VCaP (cell line): ENCODE results near the gene LIMA1.
A peak's percentile ranks its signal among the peaks of the same experiment; 100 is the strongest.
"Not testable (repeated sequence)": the region's sequence is repeated elsewhere in the genome, so short reads cannot be mapped to it uniquely, and the experiment has no call there.

Experiments used
- H3K27ac ChIP-seq: fragments of 450-650 bp; 2 replicates; pipeline ENCODE4 v1.5.1; 2017
- TF ChIP-seq, protein P1 (sequence below): fragments of 450-650 bp; conservative IDR thresholded peaks from 2 replicates; pipeline ENCODE4 v1.5.1; 2017; ENCODE audit warnings: mild to moderate bottlenecking, moderate library complexity

The LIMA1 gene

GRCh38 chr12:50249464-50250182, 33.7 kb downstream of the LIMA1 start:
- H3K27ac ChIP-seq: no peak overlapping the region
- TF ChIP-seq, protein P1, sequence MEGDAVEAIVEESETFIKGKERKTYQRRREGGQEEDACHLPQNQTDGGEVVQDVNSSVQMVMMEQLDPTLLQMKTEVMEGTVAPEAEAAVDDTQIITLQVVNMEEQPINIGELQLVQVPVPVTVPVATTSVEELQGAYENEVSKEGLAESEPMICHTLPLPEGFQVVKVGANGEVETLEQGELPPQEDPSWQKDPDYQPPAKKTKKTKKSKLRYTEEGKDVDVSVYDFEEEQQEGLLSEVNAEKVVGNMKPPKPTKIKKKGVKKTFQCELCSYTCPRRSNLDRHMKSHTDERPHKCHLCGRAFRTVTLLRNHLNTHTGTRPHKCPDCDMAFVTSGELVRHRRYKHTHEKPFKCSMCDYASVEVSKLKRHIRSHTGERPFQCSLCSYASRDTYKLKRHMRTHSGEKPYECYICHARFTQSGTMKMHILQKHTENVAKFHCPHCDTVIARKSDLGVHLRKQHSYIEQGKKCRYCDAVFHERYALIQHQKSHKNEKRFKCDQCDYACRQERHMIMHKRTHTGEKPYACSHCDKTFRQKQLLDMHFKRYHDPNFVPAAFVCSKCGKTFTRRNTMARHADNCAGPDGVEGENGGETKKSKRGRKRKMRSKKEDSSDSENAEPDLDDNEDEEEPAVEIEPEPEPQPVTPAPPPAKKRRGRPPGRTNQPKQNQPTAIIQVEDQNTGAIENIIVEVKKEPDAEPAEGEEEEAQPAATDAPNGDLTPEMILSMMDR: no peak

DNA sequence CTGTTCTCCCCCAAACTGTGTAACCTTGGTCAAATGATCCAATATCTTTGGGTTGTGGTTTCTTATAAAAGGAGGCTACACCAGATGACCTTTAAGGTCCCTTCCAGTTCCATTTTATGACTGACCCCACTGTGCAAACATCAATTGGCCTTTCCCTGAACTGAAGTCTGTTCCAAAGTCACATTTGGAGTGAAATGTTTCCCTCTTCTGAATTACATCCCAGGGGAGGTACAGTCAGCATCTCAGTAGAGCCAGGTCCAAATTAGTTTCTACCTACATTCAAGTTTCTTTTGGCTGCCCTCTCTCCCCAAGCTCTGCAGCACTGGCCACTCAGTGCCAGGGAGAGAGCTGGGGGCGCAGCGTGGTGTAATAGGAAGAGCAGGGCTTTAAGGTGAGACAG, 34.4 kb downstream of the LIMA1 start:
- TF ChIP-seq, protein P1: no peak
- H3K27ac ChIP-seq: no peak overlapping the region

- H3K27ac ChIP-seq: no peak overlapping the region
- TF ChIP-seq, protein P1: no peak
Observed at GRCh38 chr12:50248411-50248810, 34.9 kb downstream of the LIMA1 start.

GRCh38 chr12:50247665-50248064, 35.7 kb downstream of the LIMA1 start:
- H3K27ac ChIP-seq: not testable (repeated sequence)

DNA sequence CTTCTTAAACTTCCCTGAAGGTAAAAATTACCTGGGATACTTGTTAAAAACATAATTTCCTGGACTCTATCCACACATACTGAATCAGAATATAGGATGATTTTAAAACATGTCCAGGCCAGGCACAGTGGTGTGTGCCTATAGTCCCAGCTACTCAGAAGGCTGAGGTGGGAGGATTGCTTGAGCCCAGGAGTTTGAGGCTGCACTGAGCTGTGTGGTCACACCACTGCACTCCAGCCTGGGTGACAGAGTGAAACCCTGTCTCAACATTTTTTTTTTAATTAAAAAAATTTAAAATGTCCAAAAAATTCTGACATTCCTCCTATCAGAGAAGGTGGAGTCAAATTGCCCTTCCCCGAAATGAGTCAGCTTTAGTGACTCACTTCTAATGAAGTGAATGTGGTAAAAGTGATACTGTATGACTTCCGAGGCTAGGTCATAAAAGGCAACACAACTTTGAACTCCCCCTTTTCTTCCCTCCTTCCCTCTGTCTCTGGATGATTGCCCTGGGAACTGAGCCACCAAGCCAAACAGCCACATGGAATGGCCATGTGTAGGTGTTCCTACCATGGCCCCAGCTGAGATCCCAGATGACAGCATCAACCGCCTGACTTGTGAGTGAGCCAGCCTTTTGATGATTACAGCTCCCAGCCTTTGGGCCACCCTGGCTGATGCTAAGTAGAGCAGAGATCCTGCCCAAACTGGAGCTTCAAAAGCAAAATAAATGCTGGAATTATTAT, 36.3 kb downstream of the LIMA1 start:
- TF ChIP-seq, protein P1: no peak
- no peak overlapping the region for H3K27ac ChIP-seq

DNA sequence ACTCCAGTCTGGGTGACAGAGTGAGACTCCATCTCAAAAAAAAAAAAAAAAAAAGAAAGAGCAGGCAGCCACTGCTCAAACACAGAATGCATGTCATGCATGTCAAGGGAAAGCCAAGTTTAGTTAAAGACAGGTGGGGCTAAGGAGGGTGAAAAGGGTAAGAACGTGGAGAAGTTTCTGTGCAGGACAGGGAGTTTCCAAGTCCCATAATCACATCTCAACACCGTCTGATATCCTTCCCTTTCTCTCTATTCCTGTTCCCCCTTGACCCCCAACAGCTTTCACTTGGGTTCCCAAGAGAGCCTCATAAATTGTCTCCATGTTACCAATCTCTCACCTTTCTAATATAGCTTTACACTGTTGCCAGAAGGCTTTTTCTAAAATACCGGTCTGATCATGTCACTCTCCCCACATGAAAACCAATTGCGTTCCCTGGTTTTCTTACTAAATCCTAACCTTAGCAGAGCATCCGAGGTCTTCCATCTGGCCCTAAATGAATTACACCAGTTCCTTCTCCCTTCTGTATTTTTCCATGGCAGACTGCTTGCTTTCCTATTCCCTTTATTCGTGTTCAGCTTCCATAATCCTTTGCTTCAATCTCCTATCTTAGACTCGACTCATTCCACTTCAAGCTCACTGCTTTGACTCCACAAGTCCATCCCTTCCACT, 37.0 kb downstream of the LIMA1 start:
- H3K27ac ChIP-seq: no peak overlapping the region
- TF ChIP-seq, protein P1: no peak

DNA sequence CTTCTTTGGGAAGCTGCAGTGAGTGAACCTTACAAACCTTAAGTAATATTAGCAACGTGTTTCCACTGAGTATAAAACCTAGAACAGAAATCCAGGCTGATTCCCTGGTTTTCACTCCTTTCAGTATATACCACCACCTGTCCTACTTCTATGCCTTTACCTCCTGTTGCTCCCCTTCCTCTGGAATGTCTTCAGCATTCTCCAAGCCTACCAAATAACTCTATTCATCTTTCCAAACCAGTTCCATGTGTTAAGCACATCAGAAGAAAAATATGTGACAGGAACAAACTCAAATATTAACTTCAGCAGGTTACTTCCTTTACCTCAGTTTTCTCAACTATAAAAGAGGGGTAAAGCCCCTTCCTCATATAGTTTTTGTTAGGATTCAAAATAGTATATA, 39.8 kb downstream of the LIMA1 start:
- TF ChIP-seq, protein P1: no peak
- H3K27ac ChIP-seq: peak overlapping the region; percentile 14
